T-helper 1 cell treated with Interleukin-12 subunit alpha and Interleukin-12 subunit beta and Interleukin-4 antibody, amounts not matched to agents 30 ng/mL and 1 ng/mL, for 36 hours (primary cell): Measurements from ENCODE around the gene CTNS. TPM values are rescaled to one million over a fixed set of nuclear protein-coding genes. Genes with fewer than 3 reads are reported as not detected.

ENCODE experiments used
- intact Hi-C: fragments of 100-400 bp; cut with micrococcal nuclease; formaldehyde crosslinking; loops from one replicate; pipeline ENCODE4 v1.15.1; 2024
- total RNA-seq: library from RNA; stranded (reverse); gene quantifications from 2 replicates; pipeline ENCODE4 v1.2.3, GENCODE V29; 2022

Gene CTNS
- total RNA-seq, 1 donor from 2014 or later = 21.3 TPM

GRCh38 chr17:3622977-3623594 lies 13.5 kb upstream of the CTNS start:
- intact Hi-C loops = no loop called here

GRCh38 chr17:3626831-3627768 lies 9.5 kb upstream of the CTNS start:
- intact Hi-C loops = no loop called here

GRCh38 chr17:3627769-3628167 lies 8.8 kb upstream of the CTNS start:
- intact Hi-C loops = no loop called here

GRCh38 chr17:3630781-3631180 lies 5.8 kb upstream of the CTNS start:
- intact Hi-C loops = loop anchor here (10.0 kb wide), 1 partner anchor 1164 kb away; the partner anchor contains the start of gene PSMB6

- intact Hi-C loops = loop anchor here (10.0 kb wide), 1 partner anchor 1163 kb away; the partner anchor contains the start of gene PSMB6
Measured at GRCh38 chr17:3632287-3632686, 4.3 kb upstream of the CTNS start.

GRCh38 chr17:3635474-3636153 lies 946 bp upstream of the CTNS start:
- intact Hi-C loops = loop anchor here (1.0 to 10.0 kb wide), 5 partner anchors 33 to 1159 kb away; partner anchors contain the start of genes CAMKK1, EMC6, NCBP3 and PSMB6

- intact Hi-C loops = loop anchor here (1.0 to 10.0 kb wide), 5 partner anchors 31 to 1158 kb away; partner anchors contain the start of genes CAMKK1, EMC6, NCBP3 and PSMB6
Measured at GRCh38 chr17:3636908-3637373, 381 bp downstream of the CTNS start.

- intact Hi-C loops = loop anchor here (1.0 to 10.0 kb wide), 3 partner anchors 28 to 1155 kb away; partner anchors contain the start of genes EMC6, PSMB6 and TAX1BP3
Measured at GRCh38 chr17:3639981-3640596, 3.5 kb downstream of the CTNS start.

- intact Hi-C loops = no loop called here
Measured at GRCh38 chr17:3641014-3641413, 4.5 kb downstream of the CTNS start.

GRCh38 chr17:3641717-3642486 lies 5.3 kb downstream of the CTNS start:
- intact Hi-C loops = no loop called here

GRCh38 chr17:3643889-3644349 lies 7.4 kb downstream of the CTNS start:
- intact Hi-C loops = no loop called here

- intact Hi-C loops = no loop called here
Measured at GRCh38 chr17:3645310-3645709, 8.8 kb downstream of the CTNS start.

- intact Hi-C loops = loop anchor here (1.0 kb wide), 1 partner anchor 45 kb away; no protein-coding TSS in a partner anchor
Measured at GRCh38 chr17:3647251-3647650, 10.7 kb downstream of the CTNS start.

GRCh38 chr17:3647769-3648555 lies 11.4 kb downstream of the CTNS start:
- intact Hi-C loops = loop anchor here (1.0 kb wide), 1 partner anchor 46 kb away; no protein-coding TSS in a partner anchor

- intact Hi-C loops = no loop called here
Measured at GRCh38 chr17:3655766-3656165, 19.2 kb downstream of the CTNS start.

GRCh38 chr17:3656353-3656752 lies 19.8 kb downstream of the CTNS start:
- intact Hi-C loops = no loop called here

GRCh38 chr17:3656755-3657587 lies 20.4 kb downstream of the CTNS start:
- intact Hi-C loops = no loop called here

- intact Hi-C loops = no loop called here
Measured at GRCh38 chr17:3657588-3657869, 21.0 kb downstream of the CTNS start.
